ENCODE data around the gene RMND5B.

Gene RMND5B

GRCh38 chr5:178115814-178116142, 15.0 kb upstream of the RMND5B start:
- Histone ChIP-seq H3K27ac (ENCODE audit: low read depth, low read length) (no peak overlapping the region), H3K4me1 (ENCODE audit: control insufficient read depth in 1 of 2, insufficient read depth in 2 of 2, low read length in 2 of 2) (peaks cover 23 to 32% of the 10 kb centered on the region in 2 experiments), H3K79me1 (ENCODE audit: low read length) (peaks cover 12% of the 10 kb centered on the region), H2BK120ac (ENCODE audit: insufficient read depth, low read length, poor library complexity) (no peak overlapping the region), H3K27me3 (ENCODE audit: insufficient read depth, low read length) (no peaks in the 10 kb centered on the region), H3K4me3 (ENCODE audit: low read depth, low read length) (no peak overlapping the region), H3K36me3 (ENCODE audit: control insufficient read depth in 1 of 2, insufficient read depth in 2 of 2, low read length in 2 of 2) (peaks cover 7% of the 10 kb centered on the region in 2 experiments), H3K9me3 (ENCODE audit: insufficient read depth, low read depth, low read length) (peaks cover 2% of the 10 kb centered on the region), H4K12ac (ENCODE audit: low read depth, low read length) (no peak overlapping the region), H4K8ac (ENCODE audit: low read depth, low read length) (no peak overlapping the region), H4K91ac (ENCODE audit: low read depth, low read length) (no peak overlapping the region), H2AFZ (ENCODE audit: insufficient read depth, low read length, poor library complexity) (no peak overlapping the region), H2BK5ac (ENCODE audit: low read depth, low read length, poor library complexity) (no peak overlapping the region), H3K4me2 (ENCODE audit: low read length) (peak overlapping the region; percentile 21), H2AK5ac (ENCODE audit: low read length) (no peak overlapping the region), H3K79me2 (ENCODE audit: control insufficient read depth, insufficient read depth, low read length, poor library complexity) (peaks cover 5% of the 10 kb centered on the region), H3K9ac (ENCODE audit: low read length) (no peak overlapping the region), H3K14ac (ENCODE audit: low read length) (no peak overlapping the region), H3K23ac (ENCODE audit: low read length) (no peak overlapping the region), H3K4ac (ENCODE audit: low read depth, low read length) (no peak overlapping the region), H2BK12ac (ENCODE audit: low read length) (no peak overlapping the region), H3K18ac (ENCODE audit: low read length) (no peak overlapping the region)
- DNase-seq: no peak
- no CpG with 5 or more reads among the region's 7 CpGs for WGBS (ENCODE audit: extremely low coverage, insufficient coverage, insufficient read length)

GRCh38 chr5:178116143-178116885, 14.5 kb upstream of the RMND5B start:
- H4K91ac ChIP-seq (ENCODE audit: low read depth, low read length): no peak overlapping the region
- peak overlapping the region; percentile 4 for H3K14ac ChIP-seq (ENCODE audit: low read length)
- peak overlapping the region; percentile 21 for H3K4me2 ChIP-seq (ENCODE audit: low read length)
- no peak overlapping the region for H2AFZ ChIP-seq (ENCODE audit: insufficient read depth, low read length, poor library complexity)
- no CpG with 5 or more reads among the region's 22 CpGs for WGBS (ENCODE audit: extremely low coverage, insufficient coverage, insufficient read length)
- H3K4me1 ChIP-seq (ENCODE audit: control insufficient read depth in 1 of 2, insufficient read depth in 2 of 2, low read length in 2 of 2): peaks cover 23 to 32% of the 10 kb centered on the region in 2 experiments
- H4K8ac ChIP-seq (ENCODE audit: low read depth, low read length): no peak overlapping the region
- DNase-seq: peak in 1 of 2 donors; percentile 50
- H3K9ac ChIP-seq (ENCODE audit: low read length): peak overlapping the region; percentile 44
- no peaks in the 10 kb centered on the region for H3K27me3 ChIP-seq (ENCODE audit: insufficient read depth, low read length)
- H3K4ac ChIP-seq (ENCODE audit: low read depth, low read length): peak overlapping the region; percentile 16
- no peak overlapping the region for H2BK5ac ChIP-seq (ENCODE audit: low read depth, low read length, poor library complexity)
- peak overlapping the region; percentile 16 for H3K18ac ChIP-seq (ENCODE audit: low read length)
- no peak overlapping the region for H3K23ac ChIP-seq (ENCODE audit: low read length)
- H3K79me2 ChIP-seq (ENCODE audit: control insufficient read depth, insufficient read depth, low read length, poor library complexity): peaks cover 5% of the 10 kb centered on the region
- H3K4me3 ChIP-seq (ENCODE audit: low read depth, low read length): peak overlapping the region; percentile 45
- peak overlapping the region; percentile 21 for H2BK12ac ChIP-seq (ENCODE audit: low read length)
- H3K79me1 ChIP-seq (ENCODE audit: low read length): peaks cover 12% of the 10 kb centered on the region
- H3K27ac ChIP-seq (ENCODE audit: low read depth, low read length): no peak overlapping the region
- H3K36me3 ChIP-seq (ENCODE audit: control insufficient read depth in 1 of 2, insufficient read depth in 2 of 2, low read length in 2 of 2): peaks cover 10 to 11% of the 10 kb centered on the region in 2 experiments
- no peak overlapping the region for H2AK5ac ChIP-seq (ENCODE audit: low read length)
- H4K12ac ChIP-seq (ENCODE audit: low read depth, low read length): no peak overlapping the region
- H3K9me3 ChIP-seq (ENCODE audit: insufficient read depth, low read depth, low read length): peaks cover 2% of the 10 kb centered on the region
- no peak overlapping the region for H2BK120ac ChIP-seq (ENCODE audit: insufficient read depth, low read length, poor library complexity)

GRCh38 chr5:178117923-178118701, 12.7 kb upstream of the RMND5B start:
- Histone ChIP-seq H3K27me3 (ENCODE audit: insufficient read depth, low read length) (no peaks in the 10 kb centered on the region), H3K79me1 (ENCODE audit: low read length) (peaks cover 11% of the 10 kb centered on the region), H3K36me3 (ENCODE audit: control insufficient read depth in 1 of 2, insufficient read depth in 2 of 2, low read length in 2 of 2) (peaks cover 18 to 19% of the 10 kb centered on the region in 2 experiments), H3K4me1 (ENCODE audit: control insufficient read depth in 1 of 2, insufficient read depth in 2 of 2, low read length in 2 of 2) (peaks cover 23 to 30% of the 10 kb centered on the region in 2 experiments), H2BK12ac (ENCODE audit: low read length) (no peak overlapping the region), H4K91ac (ENCODE audit: low read depth, low read length) (no peak overlapping the region), H2BK120ac (ENCODE audit: insufficient read depth, low read length, poor library complexity) (no peak overlapping the region), H2AK5ac (ENCODE audit: low read length) (no peak overlapping the region), H3K4me3 (ENCODE audit: low read depth, low read length) (no peak overlapping the region), H3K9ac (ENCODE audit: low read length) (no peak overlapping the region), H3K18ac (ENCODE audit: low read length) (no peak overlapping the region), H3K4ac (ENCODE audit: low read depth, low read length) (no peak overlapping the region), H3K27ac (ENCODE audit: low read depth, low read length) (no peak overlapping the region), H2AFZ (ENCODE audit: insufficient read depth, low read length, poor library complexity) (no peak overlapping the region), H2BK5ac (ENCODE audit: low read depth, low read length, poor library complexity) (no peak overlapping the region), H4K12ac (ENCODE audit: low read depth, low read length) (no peak overlapping the region), H3K9me3 (ENCODE audit: insufficient read depth, low read depth, low read length) (peaks cover 2% of the 10 kb centered on the region), H3K4me2 (ENCODE audit: low read length) (no peak overlapping the region), H3K79me2 (ENCODE audit: control insufficient read depth, insufficient read depth, low read length, poor library complexity) (peaks cover 3% of the 10 kb centered on the region), H4K8ac (ENCODE audit: low read depth, low read length) (no peak overlapping the region), H3K14ac (ENCODE audit: low read length) (no peak overlapping the region), H3K23ac (ENCODE audit: low read length) (no peak overlapping the region)
- WGBS (ENCODE audit: extremely low coverage, insufficient coverage, insufficient read length): no CpG with 5 or more reads among the region's 18 CpGs
- no peak for DNase-seq

- Histone ChIP-seq H3K79me1 (ENCODE audit: low read length) (peaks cover 4% of the 10 kb centered on the region), H3K23ac (ENCODE audit: low read length) (no peak overlapping the region), H3K4ac (ENCODE audit: low read depth, low read length) (no peak overlapping the region), H3K36me3 (ENCODE audit: control insufficient read depth in 1 of 2, insufficient read depth in 2 of 2, low read length in 2 of 2) (peaks cover 18 to 19% of the 10 kb centered on the region in 2 experiments), H3K4me3 (ENCODE audit: low read depth, low read length) (no peak overlapping the region), H2BK12ac (ENCODE audit: low read length) (no peak overlapping the region), H4K8ac (ENCODE audit: low read depth, low read length) (no peak overlapping the region), H3K27ac (ENCODE audit: low read depth, low read length) (no peak overlapping the region), H3K79me2 (ENCODE audit: control insufficient read depth, insufficient read depth, low read length, poor library complexity) (no peaks in the 10 kb centered on the region), H2BK120ac (ENCODE audit: insufficient read depth, low read length, poor library complexity) (no peak overlapping the region), H3K14ac (ENCODE audit: low read length) (no peak overlapping the region), H2BK5ac (ENCODE audit: low read depth, low read length, poor library complexity) (no peak overlapping the region), H4K91ac (ENCODE audit: low read depth, low read length) (no peak overlapping the region), H3K9ac (ENCODE audit: low read length) (no peak overlapping the region), H3K9me3 (ENCODE audit: insufficient read depth, low read depth, low read length) (peaks cover 2% of the 10 kb centered on the region), H3K18ac (ENCODE audit: low read length) (no peak overlapping the region), H3K4me1 (ENCODE audit: control insufficient read depth in 1 of 2, insufficient read depth in 2 of 2, low read length in 2 of 2) (peaks cover 30 to 35% of the 10 kb centered on the region in 2 experiments), H4K12ac (ENCODE audit: low read depth, low read length) (no peak overlapping the region), H2AK5ac (ENCODE audit: low read length) (no peak overlapping the region), H3K4me2 (ENCODE audit: low read length) (no peak overlapping the region), H2AFZ (ENCODE audit: insufficient read depth, low read length, poor library complexity) (no peak overlapping the region), H3K27me3 (ENCODE audit: insufficient read depth, low read length) (no peaks in the 10 kb centered on the region)
- no CpG with 5 or more reads among the region's 27 CpGs for WGBS (ENCODE audit: extremely low coverage, insufficient coverage, insufficient read length)
- DNase-seq: no peak
Measured at GRCh38 chr5:178119915-178120606, 10.8 kb upstream of the RMND5B start.

All from trophoblast cell (in vitro differentiated cells and primary cell).